ENCODE results near the gene DPEP2. TPM values are rescaled to one million over a fixed set of nuclear protein-coding genes. Genes with fewer than 3 reads are reported as not detected.
A peak's percentile ranks its signal among the peaks of the same experiment; 100 is the strongest.

The DPEP2 gene
- total and polyA plus RNA-seq, 10 of the 15 experiments (the other 5 are each of a cell fraction or from before 2014, with no cell fraction given) = 0.04 to 4.0 (median 2.1) TPM

- no peak for TF ChIP-seq CEBPZ (IDR thresholded peaks at IDR 0.05; ENCODE audit: low read depth, low read length)
- 0 out of 2 replicates have a peak, but pooled peaks have one; percentile 75 for TF ChIP-seq HDGF (IDR thresholded peaks at IDR 0.05)
- no peak for TF ChIP-seq NFYB (IDR thresholded peaks at IDR 0.05; ENCODE audit: insufficient read depth, low read depth, low read length)
- no peak for TF ChIP-seq SIX5 (IDR thresholded peaks at IDR 0.05; ENCODE audit: low read depth, low read length, severe bottlenecking)
- TF ChIP-seq USF1 (IDR thresholded peaks at IDR 0.05; ENCODE audit: borderline replicate concordance, extremely low read length, insufficient read depth, low read depth, low read length) = no peak
- TF ChIP-seq SREBF2 (IDR thresholded peaks at IDR 0.05; ENCODE audit: low read length) = no peak
- peak; percentile 80 for TF ChIP-seq MEF2B (IDR thresholded peaks at IDR 0.05; ENCODE audit: partially characterized antibody, poor library complexity, severe bottlenecking)
- TF ChIP-seq PAX5 (IDR thresholded peaks at IDR 0.05; ENCODE audit: borderline replicate concordance, low read depth, low read length) = no peak
- no peak for TF ChIP-seq E2F8 (IDR thresholded peaks at IDR 0.05; ENCODE audit: low read depth, partially characterized antibody)
- TF ChIP-seq GABPA (IDR thresholded peaks at IDR 0.05; ENCODE audit: low read depth) = no peak
- TF ChIP-seq SMAD5 (IDR thresholded peaks at IDR 0.05; ENCODE audit: low read depth) = no peak
- TF ChIP-seq ESRRA (IDR thresholded peaks at IDR 0.05; ENCODE audit: low read length) = 0 out of 2 replicates have a peak, but pooled peaks have one; percentile 21
- no peak for TF ChIP-seq STAT1 (conservative IDR thresholded peaks at IDR 0.05)
- TF ChIP-seq MTA3 (IDR thresholded peaks at IDR 0.05; ENCODE audit: borderline replicate concordance, low read length) = no peak
- no peak for TF ChIP-seq SUPT20H (IDR thresholded peaks at IDR 0.05; ENCODE audit: borderline replicate concordance, control insufficient read depth, low read depth, low read length)
- TF ChIP-seq E2F4 (IDR thresholded peaks at IDR 0.05; ENCODE audit: low read depth, low read length) = peak; percentile 61; the same call in 1 of the 2 replicates
- no peak for TF ChIP-seq ATF2 (IDR thresholded peaks at IDR 0.05; ENCODE audit: low read length)
- TF ChIP-seq ZNF622 (IDR thresholded peaks at IDR 0.05) = no peak
These were observed 5.9 kb downstream of the DPEP2 start (continued) for GRCh38 chr16:67993207-67994039.

All from GM12878 (cell line).